GM21526 (cell line): ENCODE data around the gene CETN1.

Source experiments
- ATAC-seq: cut with Tn5 transposase; IDR thresholded peaks from one replicate; pipeline ENCODE4 v1.9.1; 2021; ENCODE audit warnings: moderate library complexity; ENCODE audit not compliant: unreplicated experiment, low FRiP score

Gene CETN1

DNA sequence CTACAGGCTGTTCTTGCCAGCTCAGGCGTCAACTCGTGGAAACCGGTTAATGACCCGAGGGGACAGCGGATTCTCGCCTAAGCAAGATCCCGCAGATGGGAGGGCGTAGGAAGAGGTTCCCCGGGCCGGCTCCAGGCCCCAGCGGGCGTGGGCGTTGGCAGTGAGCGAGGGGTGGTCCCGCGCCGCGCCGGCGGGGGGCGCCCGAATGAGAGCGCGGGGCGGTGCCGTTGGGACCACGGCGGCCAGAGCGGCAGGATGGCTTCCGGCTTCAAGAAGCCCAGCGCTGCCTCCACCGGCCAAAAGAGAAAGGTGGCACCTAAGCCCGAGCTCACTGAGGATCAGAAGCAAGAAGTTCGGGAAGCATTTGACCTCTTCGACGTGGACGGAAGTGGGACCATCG lies at the start of gene CETN1:
Gene CETN1 (plus strand): TSS at position 227 of the 400 bp plus-strand sequence. CDS start 29 bp downstream, at position 256.
- no peak for ATAC-seq

DNA sequence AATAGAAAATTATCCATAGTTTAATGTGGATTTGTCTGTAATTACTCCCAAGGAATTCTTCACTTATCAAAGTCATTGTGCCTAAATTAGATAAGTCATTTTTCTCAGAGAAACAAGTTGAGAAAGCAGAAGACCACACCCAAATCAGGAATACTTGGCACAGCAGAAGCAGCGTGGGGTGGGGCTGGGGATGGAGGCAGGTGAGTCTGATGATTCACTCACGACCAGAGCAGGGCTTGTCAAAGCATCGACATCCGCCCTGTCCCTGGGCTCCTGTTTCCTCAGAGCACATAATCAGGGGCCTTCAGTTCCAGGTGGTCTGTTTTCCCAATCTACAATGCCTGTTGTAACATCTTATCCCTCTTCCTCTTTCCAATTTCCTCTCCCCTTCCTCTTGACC lies 48.2 kb upstream of the CETN1 start:
- ATAC-seq = no peak

DNA sequence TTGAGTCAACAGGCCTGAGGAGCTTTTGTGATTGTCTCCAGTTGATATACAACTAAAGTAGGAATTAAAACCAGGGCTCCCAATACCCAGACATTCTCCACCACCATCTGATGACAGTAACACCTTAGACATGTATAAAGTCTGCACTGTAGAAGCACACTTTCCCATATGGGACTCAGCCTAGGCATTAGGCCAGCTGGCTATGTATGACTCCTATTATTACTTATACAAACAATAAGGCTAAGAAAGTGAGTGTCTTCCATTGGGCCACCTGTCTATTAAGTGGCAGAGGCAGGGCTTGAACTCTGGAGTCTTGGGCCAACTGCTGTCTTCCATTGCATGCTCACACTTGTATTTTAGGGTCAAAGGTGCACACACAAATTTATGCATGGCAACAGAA lies 47.5 kb upstream of the CETN1 start:
- no peak for ATAC-seq

DNA sequence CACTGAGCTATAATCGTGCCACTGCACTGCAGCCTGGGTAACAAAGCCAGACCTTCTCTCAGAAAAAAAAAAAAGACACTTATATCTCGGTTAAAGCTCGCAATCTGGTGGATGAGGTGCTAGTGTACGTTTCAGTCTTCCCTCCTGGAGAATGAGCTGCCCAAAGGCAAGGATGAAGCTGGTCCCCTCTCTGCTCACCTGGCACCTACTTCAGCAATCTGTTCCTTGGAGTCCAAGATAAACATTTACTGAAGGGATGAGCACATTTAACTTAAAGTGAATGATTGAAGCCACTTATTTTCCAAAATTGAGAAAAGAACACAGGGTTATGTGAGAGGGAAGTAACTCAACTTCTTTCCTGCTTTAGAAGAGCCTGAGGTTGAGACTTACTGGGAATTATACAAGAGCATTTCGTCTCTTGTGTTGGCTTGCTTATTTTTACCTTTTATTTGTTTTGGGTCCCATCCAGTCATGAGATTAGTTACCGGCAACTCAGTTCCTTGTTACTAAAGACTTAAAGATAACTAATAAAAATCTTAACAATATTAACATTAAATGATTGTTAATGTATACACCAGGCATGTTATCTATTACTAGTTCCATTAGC lies 46.1 kb upstream of the CETN1 start:
- no peak for ATAC-seq

DNA sequence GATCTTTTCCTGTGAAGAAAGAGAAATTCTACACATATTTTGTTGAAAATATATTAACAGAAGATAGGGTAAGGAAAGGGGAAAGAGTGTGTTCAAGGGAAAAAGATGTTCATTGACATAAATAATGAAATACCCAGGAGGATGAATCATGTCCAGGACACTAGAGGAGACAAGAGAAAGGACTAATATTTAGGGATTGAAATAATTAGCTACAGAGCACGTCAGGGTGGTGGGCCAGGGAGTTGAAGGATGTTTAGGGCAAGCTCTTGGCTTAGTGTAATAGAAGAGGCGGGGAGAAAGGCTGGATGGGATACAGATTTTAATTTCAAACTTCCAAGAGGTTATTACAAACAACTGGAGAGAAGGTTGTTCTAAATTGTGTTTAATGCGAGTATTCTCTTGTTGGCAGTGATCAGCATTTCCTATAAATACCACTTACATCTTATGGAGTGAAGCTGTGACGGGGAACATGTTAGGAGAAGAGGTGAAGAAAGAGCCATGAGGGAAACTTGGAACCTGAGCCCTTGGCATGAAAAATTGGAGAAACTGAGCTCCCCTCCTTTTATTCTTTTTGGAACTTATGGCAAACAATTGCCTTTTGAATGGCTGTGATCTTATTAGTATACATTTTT lies 36.6 kb upstream of the CETN1 start:
- no peak for ATAC-seq

GRCh38 chr18:549967-550366 lies 30.2 kb upstream of the CETN1 start:
- ATAC-seq = no peak

DNA sequence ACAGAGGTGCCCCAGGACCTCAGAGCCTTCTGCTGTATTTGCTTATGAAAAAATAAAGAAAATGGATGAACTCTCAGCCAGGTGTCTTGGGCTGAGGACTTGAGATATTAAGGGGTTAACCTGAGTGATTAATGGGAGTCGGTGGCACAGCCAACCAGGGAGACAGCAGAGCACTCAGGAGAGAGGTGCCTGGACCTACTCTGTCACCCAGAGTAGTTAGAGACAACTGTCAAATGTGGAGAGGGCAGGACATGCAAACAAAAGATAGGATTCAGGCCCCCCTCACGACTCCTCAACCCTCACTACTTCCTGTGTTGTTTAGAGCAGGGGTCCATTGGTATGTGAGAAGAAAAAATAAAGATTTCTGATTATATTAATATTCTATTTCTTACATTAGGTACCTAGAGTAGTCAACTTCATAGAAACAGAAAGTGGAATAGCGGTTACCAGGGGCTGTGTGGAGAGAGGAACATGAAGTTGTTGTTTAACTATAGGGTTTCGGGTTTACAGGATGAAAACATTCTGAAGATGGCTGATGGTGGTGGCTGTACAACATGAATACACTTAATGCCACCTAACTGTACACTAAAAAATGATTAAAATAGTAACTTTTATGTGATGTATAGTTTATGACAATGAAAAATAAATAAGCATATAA lies 28.6 kb upstream of the CETN1 start:
- no peak for ATAC-seq

DNA sequence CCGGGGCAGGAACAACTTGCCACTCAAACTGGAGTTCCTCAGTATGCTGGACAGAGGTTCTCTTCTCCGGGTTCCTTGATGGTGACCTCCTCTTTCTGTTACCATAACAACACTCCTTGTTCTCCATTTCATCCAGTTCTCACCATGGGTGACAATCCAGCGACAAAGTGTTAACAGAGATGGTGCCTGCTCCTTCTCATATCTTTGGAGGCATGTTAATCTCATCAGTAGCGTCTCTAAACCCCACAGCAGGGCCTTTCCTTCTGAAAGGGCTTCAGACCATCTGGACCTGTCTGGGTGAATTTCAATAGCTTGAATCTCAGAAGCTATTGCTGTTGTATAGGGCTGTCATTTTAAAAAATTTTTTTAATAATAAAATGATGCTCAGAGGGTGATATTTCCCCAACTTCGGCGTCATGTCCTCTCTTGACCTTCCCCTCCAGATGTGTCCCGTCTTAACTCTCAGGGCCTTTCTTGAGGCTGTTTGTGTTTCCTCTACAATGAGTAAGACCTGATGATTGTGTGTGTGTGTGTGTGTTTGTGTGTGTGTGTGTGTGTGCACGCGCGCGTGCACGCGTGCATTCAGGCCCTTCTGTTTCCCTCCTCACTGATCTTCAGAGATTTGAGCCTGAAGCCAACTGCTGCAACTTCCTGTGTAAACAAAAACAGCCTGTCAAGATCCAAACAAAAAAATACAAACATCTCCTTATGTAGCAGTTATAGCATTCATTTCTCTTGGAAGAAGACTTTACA lies 24.3 kb upstream of the CETN1 start:
- ATAC-seq = no peak

DNA sequence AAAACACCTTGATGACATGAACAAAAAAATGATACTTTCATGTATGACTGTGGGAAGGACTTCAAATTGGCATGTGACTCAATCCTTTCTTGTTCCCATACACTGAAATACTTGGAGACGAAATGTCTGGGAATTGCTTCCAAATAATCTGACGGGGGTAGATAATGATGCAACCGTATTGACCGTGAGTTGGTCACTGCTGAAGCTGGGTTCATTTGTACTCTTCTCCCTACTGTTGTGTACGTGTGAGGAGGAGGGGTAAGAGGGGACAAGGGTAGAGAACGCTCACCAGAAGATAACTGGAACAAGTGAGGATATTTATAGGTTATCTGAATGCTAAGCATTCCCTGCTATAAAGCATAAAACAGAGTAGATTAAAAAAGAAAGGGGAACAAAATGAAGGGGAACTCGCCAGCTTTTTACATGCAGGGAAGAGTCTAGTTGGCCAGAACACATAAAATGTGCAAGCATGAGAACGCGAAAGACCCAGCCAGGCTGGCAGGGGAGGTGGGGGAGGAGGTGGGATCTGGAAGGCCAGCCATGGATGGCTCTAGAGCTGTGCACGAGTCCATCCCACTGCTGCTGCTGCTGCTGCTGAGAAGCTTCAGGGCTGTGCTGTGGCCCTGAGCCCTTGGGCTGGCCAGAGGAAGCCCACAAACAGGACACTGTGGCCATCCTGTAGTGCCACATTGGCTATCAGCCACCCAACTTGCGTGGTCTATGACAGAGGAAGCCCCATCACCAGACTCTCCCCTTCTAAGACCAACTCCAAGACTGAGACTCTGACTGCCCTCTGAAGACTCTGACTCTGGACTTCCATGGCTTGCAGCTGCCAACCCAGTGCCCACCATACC lies 15.2 kb upstream of the CETN1 start:
- ATAC-seq = no peak

DNA sequence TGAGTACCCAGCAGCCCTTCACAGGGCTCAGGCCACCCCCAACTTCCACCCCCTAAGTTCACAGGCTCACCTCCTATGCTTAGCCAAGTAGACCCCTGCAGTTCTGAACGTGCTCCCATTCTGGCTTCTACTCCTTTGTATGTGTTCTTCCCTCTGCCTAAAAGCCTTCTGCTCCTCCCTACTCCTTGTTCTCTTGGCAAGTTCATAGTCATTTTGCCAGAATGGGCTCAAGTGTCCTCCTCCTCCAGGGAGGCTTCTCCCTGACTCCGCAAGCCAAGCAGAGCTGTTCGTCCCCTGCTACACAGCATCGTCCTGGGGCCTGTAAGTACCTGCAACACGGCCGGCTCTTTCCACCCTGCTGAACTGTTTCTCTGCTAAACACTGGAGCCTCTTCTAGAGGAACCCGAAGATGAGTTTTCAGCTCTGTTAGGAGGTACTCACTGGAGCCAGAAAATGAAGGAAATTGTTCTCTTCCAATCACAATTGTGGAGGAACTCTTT lies 14.6 kb upstream of the CETN1 start:
- ATAC-seq = no peak

DNA sequence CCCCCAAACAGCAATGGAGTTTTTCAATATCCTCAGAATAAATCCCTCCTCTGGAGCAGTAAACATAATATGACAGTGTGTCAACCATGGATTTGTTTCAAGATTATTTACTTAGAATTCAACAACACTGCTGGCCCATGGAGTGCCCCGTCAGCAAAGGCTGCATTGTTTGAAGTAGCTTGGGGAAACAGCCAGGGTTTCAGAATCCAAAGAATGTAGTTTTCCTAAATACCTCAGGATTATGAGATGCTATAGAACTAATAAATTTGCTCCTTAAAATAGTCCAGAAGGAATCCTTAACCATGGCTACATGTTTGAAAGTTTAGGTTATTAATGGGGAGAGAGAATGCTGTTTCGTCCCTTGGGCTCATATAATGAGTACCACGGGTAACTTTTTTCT lies 13.1 kb upstream of the CETN1 start:
- no peak for ATAC-seq

DNA sequence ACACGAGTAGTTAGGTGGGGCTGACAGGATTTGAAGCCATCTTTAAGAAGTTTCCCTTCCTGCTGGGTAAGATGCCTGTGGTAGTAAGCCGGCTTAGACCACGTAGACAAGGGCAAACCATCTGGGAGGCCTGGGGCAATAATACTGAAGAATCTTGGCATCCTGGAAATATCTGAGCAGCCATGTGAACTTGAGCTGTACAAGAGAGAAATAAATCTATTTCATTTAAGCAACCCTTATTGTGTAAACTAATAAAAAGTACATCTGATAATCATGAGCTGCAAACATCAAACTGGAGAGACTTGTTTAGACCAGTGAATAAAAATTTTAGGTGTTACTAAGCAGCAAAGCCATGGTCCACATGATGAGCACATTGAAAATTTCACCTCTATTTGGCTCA lies 11.4 kb upstream of the CETN1 start:
- ATAC-seq = no peak

DNA sequence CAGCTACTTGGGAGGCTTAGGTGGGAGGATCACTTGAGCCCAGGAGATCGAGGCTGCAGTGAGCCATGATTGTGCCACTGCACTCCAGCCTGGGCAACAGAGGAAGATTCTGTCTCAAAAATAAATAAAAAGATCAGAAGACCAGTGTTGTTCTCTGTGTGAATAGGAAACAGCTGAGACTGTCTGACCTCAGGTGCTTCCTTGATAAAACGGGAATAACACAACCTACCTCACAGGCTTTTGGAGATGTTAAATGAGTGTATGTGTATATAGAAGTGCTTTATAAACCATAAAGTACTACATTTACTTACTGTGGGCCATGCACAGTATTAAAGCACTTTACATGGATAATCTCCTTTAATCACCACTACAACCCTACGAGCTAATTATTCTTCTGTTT lies 9.9 kb upstream of the CETN1 start:
- ATAC-seq = no peak

DNA sequence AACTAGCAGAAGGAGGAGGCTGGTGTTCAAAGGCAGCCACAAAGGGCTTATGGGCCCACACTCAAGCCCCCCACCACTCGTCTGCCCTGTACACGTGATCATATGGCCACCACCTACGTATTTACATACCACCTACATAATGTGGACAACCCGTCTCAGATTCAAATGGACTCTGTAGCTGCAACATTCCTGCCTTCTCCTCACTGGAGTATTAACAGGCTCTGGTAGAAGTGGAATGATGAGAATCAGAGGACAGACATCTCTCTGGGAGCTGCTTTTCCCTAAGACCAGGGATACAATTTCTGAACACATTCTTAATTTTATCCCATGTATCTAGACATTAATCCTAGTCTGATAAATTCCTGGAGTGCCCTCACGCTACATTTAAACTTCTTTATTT lies 9.5 kb upstream of the CETN1 start:
- no peak for ATAC-seq

DNA sequence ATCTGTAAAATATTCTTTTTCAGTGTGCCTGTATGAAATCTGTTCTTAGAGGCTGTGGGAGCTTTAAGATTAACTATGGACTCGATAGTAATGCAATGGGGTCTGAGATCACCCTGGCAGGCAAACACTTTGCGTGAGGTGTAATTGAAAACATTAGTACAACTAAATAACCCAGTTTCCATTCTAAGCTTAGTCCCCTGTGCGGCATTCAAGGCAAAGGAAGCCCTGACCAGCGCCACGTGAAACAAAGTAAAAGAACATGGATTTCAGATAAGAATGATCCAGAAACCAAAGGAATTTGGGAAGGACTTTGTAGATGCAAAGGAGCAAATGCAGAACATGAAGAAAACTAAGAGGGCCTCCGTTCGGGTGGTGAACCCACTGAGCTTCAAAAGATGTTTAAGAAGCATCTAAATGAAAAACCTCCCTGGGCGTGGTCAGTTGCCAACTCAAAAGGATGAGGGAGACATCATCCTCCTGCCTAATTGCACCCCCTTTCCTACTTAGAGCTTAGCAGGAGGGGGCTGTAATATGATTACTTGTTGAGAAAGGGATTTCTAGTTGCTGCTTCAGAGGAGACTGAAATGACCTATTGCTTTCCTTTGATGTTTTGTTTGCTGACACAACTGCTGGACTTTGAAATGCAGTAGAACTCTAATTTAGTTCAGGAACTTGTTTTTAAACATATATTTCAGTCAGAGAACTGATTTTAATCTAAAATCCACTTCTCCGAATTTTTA lies 7.9 kb upstream of the CETN1 start:
- ATAC-seq = no peak

DNA sequence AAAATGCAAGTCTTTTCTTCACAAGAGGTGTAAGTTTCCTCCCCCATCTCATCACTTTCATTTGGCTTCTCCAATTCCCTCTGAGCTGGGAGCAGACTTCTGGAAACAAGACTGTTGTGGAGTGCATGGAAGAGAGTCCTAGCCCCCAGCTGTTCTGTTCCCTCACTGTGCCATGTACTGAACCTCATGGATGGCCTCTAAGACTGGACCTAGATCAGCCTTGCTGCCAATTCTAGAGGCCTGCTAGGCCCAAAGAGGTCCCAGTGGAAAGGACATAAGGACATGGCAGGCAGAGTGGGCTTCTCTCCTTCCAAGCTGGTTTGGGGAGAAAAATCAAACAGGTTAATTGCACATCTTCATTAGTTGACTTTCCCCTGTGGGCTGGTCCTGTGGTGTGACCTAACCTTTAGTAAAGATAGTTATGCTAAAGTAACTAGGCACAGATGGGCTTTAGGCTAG lies 7.3 kb upstream of the CETN1 start:
- ATAC-seq = no peak

DNA sequence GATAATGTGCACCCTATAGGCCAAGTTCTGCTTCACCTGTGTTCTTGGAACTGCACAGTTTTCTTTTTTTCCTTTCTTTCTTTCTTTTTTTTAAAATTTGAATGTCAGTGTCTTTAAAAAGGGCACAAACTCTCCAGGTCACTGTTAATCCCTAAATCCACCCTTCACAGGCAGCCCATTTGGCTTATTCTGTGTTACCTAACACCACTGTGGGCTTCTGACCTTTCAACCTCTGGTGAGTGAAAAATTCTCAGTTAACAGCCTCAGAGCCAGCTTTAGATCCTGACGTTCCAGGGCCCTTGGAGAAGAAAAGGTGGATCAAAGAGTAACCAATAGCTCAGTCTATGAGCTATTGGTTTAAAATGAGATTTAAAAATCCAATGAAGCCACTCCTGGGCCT lies 6.8 kb upstream of the CETN1 start:
- ATAC-seq = no peak

- no peak for ATAC-seq
Observed at GRCh38 chr18:574149-574860, 5.9 kb upstream of the CETN1 start.
